ENCODE measurements around the gene GPRIN1.

GPRIN1 gene

GRCh38 chr5:176642675-176643490 lies 32.9 kb upstream of the GPRIN1 start:
- DNase-seq, result no peak

GRCh38 chr5:176640616-176641015 lies 30.7 kb upstream of the GPRIN1 start:
- no peak for DNase-seq

- peak; percentile 22 for DNase-seq
Measured at GRCh38 chr5:176639981-176640380, 30.0 kb upstream of the GPRIN1 start.

- DNase-seq, result no peak
Measured at GRCh38 chr5:176639208-176639607, 29.3 kb upstream of the GPRIN1 start.

- DNase-seq, result no peak
Measured at GRCh38 chr5:176638437-176638836, 28.5 kb upstream of the GPRIN1 start.

GRCh38 chr5:176637556-176637955 lies 27.6 kb upstream of the GPRIN1 start:
- DNase-seq, result no peak

- no peak for DNase-seq
Measured at GRCh38 chr5:176636426-176636825, 26.5 kb upstream of the GPRIN1 start.

GRCh38 chr5:176633598-176633997 lies 23.6 kb upstream of the GPRIN1 start:
- DNase-seq, result no peak

- peak; percentile 16 for DNase-seq
Measured at GRCh38 chr5:176632745-176633144, 22.8 kb upstream of the GPRIN1 start.

- DNase-seq, result peak; percentile 37
Measured at GRCh38 chr5:176631383-176632200, 21.6 kb upstream of the GPRIN1 start.

GRCh38 chr5:176630681-176631222 lies 20.8 kb upstream of the GPRIN1 start:
- DNase-seq, result no peak

GRCh38 chr5:176629853-176630680 lies 20.1 kb upstream of the GPRIN1 start, which contains the start of the genes EIF4E1B and SNCB:
EIF4E1B (plus strand) TSS chr5:176630675; CDS start chr5:176642788, 12,113 bp downstream.
SNCB (minus strand) TSS chr5:176630534; CDS start chr5:176629654, 880 bp downstream.
- DNase-seq, result no peak

GRCh38 chr5:176629317-176629852 lies 19.4 kb upstream of the GPRIN1 start:
- no peak for DNase-seq

GRCh38 chr5:176628406-176629228 lies 18.7 kb upstream of the GPRIN1 start:
- no peak for DNase-seq

- no peak for DNase-seq
Measured at GRCh38 chr5:176627582-176627981, 17.6 kb upstream of the GPRIN1 start.

- DNase-seq, result no peak
Measured at GRCh38 chr5:176626876-176627236, 16.9 kb upstream of the GPRIN1 start.

GRCh38 chr5:176625966-176626875 lies 16.3 kb upstream of the GPRIN1 start:
- no peak for DNase-seq

GRCh38 chr5:176625512-176625911 lies 15.6 kb upstream of the GPRIN1 start:
- DNase-seq, result no peak

- no peak for DNase-seq
Measured at GRCh38 chr5:176624938-176625337, 15.0 kb upstream of the GPRIN1 start.

GRCh38 chr5:176624142-176624541 lies 14.2 kb upstream of the GPRIN1 start:
- DNase-seq, result no peak

All from NCI-H2029 treated with DMSO at 0.1 percent for 48 hours (cell line).